Motor neuron (in vitro differentiated cells): ENCODE data around the gene MAP6. TPM values are rescaled to one million over a fixed set of nuclear protein-coding genes. Genes with fewer than 3 reads are reported as not detected.
A peak's percentile ranks its signal among the peaks of the same experiment; 100 is the strongest.
"Not testable (repeated sequence)": the region's sequence is repeated elsewhere in the genome, so short reads cannot be mapped to it uniquely, and the experiment has no call there.

Experiments used
- ATAC-seq, 8 experiments: fragments of 200-7000 bp; cut with Tn5 transposase; replicated peaks in 6 of 8; 2 replicates each; pipeline ENCODE4 v1.8.0; 2021; ENCODE audit warnings: mild to moderate bottlenecking in 8 of 8, moderate library complexity in 8 of 8
- H3K27ac ChIP-seq, 2 donors: fragments of 250-450 bp; sonication (Bioruptor Pico); 2 replicates each; pipeline ENCODE4 v1.9.0; 2021; ENCODE audit warnings: antibody characterized with exemption in 2 of 2, mild to moderate bottlenecking in 2 of 2, moderate library complexity in 1 of 2
- H3K4me1 ChIP-seq, 2 donors: fragments of 250-450 bp; sonication (Bioruptor Pico); replicated peaks in 1 of 2; 2 replicates each; pipeline ENCODE4 v1.6.1; 2021; ENCODE audit warnings: antibody characterized with exemption in 2 of 2, mild to moderate bottlenecking in 2 of 2, moderate library complexity in 1 of 2
- H3K4me3 ChIP-seq, 5 donors: fragments of 250-450 bp; sonication (Bioruptor Pico); 2 replicates each; pipeline ENCODE4 v1.9.0; 2021; ENCODE audit warnings: antibody characterized with exemption in 5 of 5, mild to moderate bottlenecking in 5 of 5, moderate library complexity in 4 of 5
- WGBS, 10 experiments: fragments of 450-650 bp; shearing (Covaris generic); methylation state at CpG; one replicate each; pipeline ENCODE4 v1.0.0; 2022; 5-methylcytosine and 5-hydroxymethylcytosine counted together
- in situ Hi-C, 9 experiments: fragments of 400-800 bp; cut with MboI; loops; one replicate each; pipeline ENCODE4 v1.15.0; 2021; ENCODE audit warnings: low sequenced_read_pairs in 9 of 9, low pct_unique_long_range_greater_than_20kb in 2 of 9; ENCODE audit not compliant: unreplicated experiment in 9 of 9
- total RNA-seq, 8 experiments: library from RNA; unstranded; fragments of 300-600 nt; gene quantifications; 2 replicates each; pipeline versions ENCODE4 v1.2.3 to v1.2.4, GENCODE V29; 2022

MAP6 gene
- total RNA-seq, 8 experiments from 2014 or later, result 0.31 to 128 (median 97.0) TPM

- in situ Hi-C loops, result no loop called here
- H3K4me1 ChIP-seq, result peaks cover 33 to 34% of the 10 kb centered on the region in 2 donors
- ATAC-seq, result peak in 3 of 8 experiments; percentile 5 to 23 (median 5)
- 0 to 71% (median 24%) methylated on average over 1 to 2 of the region's 2 CpGs; no CpG with 5 or more reads in 4 of the 10 experiments for WGBS, 10 experiments
- H3K4me3 ChIP-seq, result no peak overlapping the region
- H3K27ac ChIP-seq, result no peak overlapping the region
These were observed 75.4 kb downstream of the MAP6 start for GRCh38 chr11:75593286-75593915.

GRCh38 chr11:75592715-75593114, 76.1 kb downstream of the MAP6 start:
- ATAC-seq, result peak in 1 of 8 experiments; percentile 68
- WGBS, 10 experiments, result 0 to 100% (median 88%) methylated on average over 1 to 2 of the region's 2 CpGs; no CpG with 5 or more reads in 2 of the 10 experiments
- in situ Hi-C loops, result no loop called here
- Histone ChIP-seq H3K4me1 (peaks cover 26 to 27% of the 10 kb centered on the region in 2 donors), H3K27ac (no peak overlapping the region), H3K4me3 (no peak overlapping the region)

- H3K4me3 ChIP-seq, result no peak overlapping the region
- ATAC-seq, result no peak
- peaks cover 20 to 26% of the 10 kb centered on the region in 2 donors for H3K4me1 ChIP-seq
- in situ Hi-C loops, result no loop called here
- 13 to 73% (median 50%) methylated on average over 1 to 3 of the region's 6 CpGs; no CpG with 5 or more reads in 5 of the 10 experiments for WGBS, 10 experiments
- H3K27ac ChIP-seq, result no peak overlapping the region
These were observed 76.9 kb downstream of the MAP6 start for GRCh38 chr11:75591966-75592365.

GRCh38 chr11:75591371-75591770, 77.5 kb downstream of the MAP6 start:
- no peak for ATAC-seq
- 40 to 100% (median 91%) methylated on average over 1 to 7 of the region's 8 CpGs; no CpG with 5 or more reads in 1 of the 10 experiments for WGBS, 10 experiments
- in situ Hi-C loops, result no loop called here
- Histone ChIP-seq H3K4me1 (peaks cover 17 to 26% of the 10 kb centered on the region in 2 donors), H3K4me3 (no peak overlapping the region), H3K27ac (no peak overlapping the region)

GRCh38 chr11:75589933-75590332, 78.9 kb downstream of the MAP6 start:
- WGBS, 10 experiments, result 6 to 100% (median 67%) methylated on average over 1 to 2 of the region's 2 CpGs; no CpG with 5 or more reads in 2 of the 10 experiments
- in situ Hi-C loops, result no loop called here

GRCh38 chr11:75589051-75589450, 79.8 kb downstream of the MAP6 start:
- Histone ChIP-seq H3K4me1 (peaks cover 17 to 27% of the 10 kb centered on the region in 2 donors), H3K27ac (no peak overlapping the region), H3K4me3 (no peak overlapping the region)
- no peak for ATAC-seq
- in situ Hi-C loops, result no loop called here
- WGBS, 10 experiments, result 42 to 100% (median 80%) methylated on average over 1 to 4 of the region's 7 CpGs; no CpG with 5 or more reads in 1 of the 10 experiments

More at GRCh38 chr11:75589933-75590332, 78.9 kb downstream of the MAP6 start:
- Histone ChIP-seq H3K4me3 (no peak overlapping the region), H3K27ac (no peak overlapping the region), H3K4me1 (peaks cover 17 to 27% of the 10 kb centered on the region in 2 donors)
- no peak for ATAC-seq

GRCh38 chr11:75588051-75588481, 80.8 kb downstream of the MAP6 start:
- no peak for ATAC-seq
- H3K27ac ChIP-seq, result no peak overlapping the region
- H3K4me3 ChIP-seq, result no peak overlapping the region
- in situ Hi-C loops, result no loop called here
- 67 to 100% (median 79%) methylated on average over 1 of the region's 6 CpGs; no CpG with 5 or more reads in 4 of the 10 experiments for WGBS, 10 experiments
- peaks cover 18% of the 10 kb centered on the region in 2 donors for H3K4me1 ChIP-seq

GRCh38 chr11:75586395-75586794, 82.4 kb downstream of the MAP6 start:
- 83 to 100% (median 100%) methylated on average over 1 to 3 of the region's 3 CpGs; no CpG with 5 or more reads in 5 of the 10 experiments for WGBS, 10 experiments
- H3K27ac ChIP-seq, result no peak overlapping the region
- H3K4me1 ChIP-seq, result peaks cover 18 to 21% of the 10 kb centered on the region in 2 donors
- ATAC-seq, result no peak
- no peak overlapping the region for H3K4me3 ChIP-seq
- in situ Hi-C loops, result no loop called here

- 60 to 100% (median 93%) methylated on average over 1 to 3 of the region's 8 CpGs; no CpG with 5 or more reads in 7 of the 10 experiments for WGBS, 10 experiments
- Histone ChIP-seq H3K4me3 (no peak overlapping the region), H3K27ac (peak overlapping the region in 1 of 2 donors; percentile 96), H3K4me1 (peaks cover 18 to 21% of the 10 kb centered on the region in 2 donors)
- ATAC-seq, result no peak
- in situ Hi-C loops, result no loop called here
These were observed 83.6 kb downstream of the MAP6 start for GRCh38 chr11:75585293-75585670.

- Histone ChIP-seq H3K4me1 (peaks cover 18 to 21% of the 10 kb centered on the region in 2 donors), H3K27ac (peak overlapping the region; percentile 92 to 96)
- 84 to 95% (median 90%) methylated on average over 4 to 7 of the region's 12 CpGs; no CpG with 5 or more reads in 4 of the 10 experiments for WGBS, 10 experiments
- ATAC-seq, H3K4me3 ChIP-seq, in situ Hi-C loops: not testable (repeated sequence)
These were observed 84.1 kb downstream of the MAP6 start for GRCh38 chr11:75584659-75585292.

GRCh38 chr11:75583718-75584658, 84.8 kb downstream of the MAP6 start:
- peak overlapping the region; percentile 92 to 96 for H3K27ac ChIP-seq
- peaks cover 18 to 21% of the 10 kb centered on the region in 2 donors for H3K4me1 ChIP-seq
- peak; percentile 61 to 79 (median 72) for ATAC-seq
- in situ Hi-C loops, result no loop called here
- H3K4me3 ChIP-seq, result peak overlapping the region; percentile 30 to 62 (median 46)
- 44 to 85% (median 54%) methylated on average over 2 to 10 of the region's 42 CpGs; no CpG with 5 or more reads in 4 of the 10 experiments for WGBS, 10 experiments

- in situ Hi-C loops, result no loop called here
- WGBS, 10 experiments, result 0 to 80% (median 48%) methylated on average over 1 to 5 of the region's 68 CpGs; no CpG with 5 or more reads in 4 of the 10 experiments
- Histone ChIP-seq H3K4me3 (peak overlapping the region; percentile 30 to 62 (median 46)), H3K4me1 (peaks cover 18 to 21% of the 10 kb centered on the region in 2 donors), H3K27ac (peak overlapping the region; percentile 92 to 96)
- peak; percentile 73 to 92 (median 84) for ATAC-seq
These were observed 85.7 kb downstream of the MAP6 start for GRCh38 chr11:75582895-75583717.
